Measurements from ENCODE around the gene IGLON5.

IGLON5 gene

GRCh38 chr19:51311351-51312257 lies at the start of gene IGLON5:
Gene IGLON5, plus strand, starts transcription at chr19:51311644. Its CDS starts 204 bp downstream, at chr19:51311848.
- no peak for DNase-seq

- no peak for DNase-seq
These were observed 47.6 kb upstream of the IGLON5 start for GRCh38 chr19:51263808-51264207.

- DNase-seq: no peak
These were observed 40.4 kb upstream of the IGLON5 start for GRCh38 chr19:51271067-51271466.

GRCh38 chr19:51272183-51272810 lies 39.1 kb upstream of the IGLON5 start:
- DNase-seq: no peak

- DNase-seq: no peak
These were observed 37.2 kb upstream of the IGLON5 start for GRCh38 chr19:51274049-51274770.

- no peak for DNase-seq
These were observed 34.3 kb upstream of the IGLON5 start for GRCh38 chr19:51277112-51277511.

- no peak for DNase-seq
These were observed 29.1 kb upstream of the IGLON5 start for GRCh38 chr19:51282335-51282734.

GRCh38 chr19:51285682-51286081 lies 25.8 kb upstream of the IGLON5 start:
- no peak for DNase-seq

- no peak for DNase-seq
These were observed 21.8 kb upstream of the IGLON5 start for GRCh38 chr19:51289635-51290034.

- DNase-seq: no peak
These were observed 18.5 kb upstream of the IGLON5 start for GRCh38 chr19:51292971-51293370.

- DNase-seq: no peak
These were observed 17.8 kb upstream of the IGLON5 start for GRCh38 chr19:51293571-51294210.

GRCh38 chr19:51294211-51294976 lies 17.1 kb upstream of the IGLON5 start:
- no peak for DNase-seq

GRCh38 chr19:51294977-51295375 lies 16.5 kb upstream of the IGLON5 start:
- no peak for DNase-seq

GRCh38 chr19:51295382-51296126 lies 15.9 kb upstream of the IGLON5 start:
- no peak for DNase-seq

- no peak for DNase-seq
These were observed 14.9 kb upstream of the IGLON5 start for GRCh38 chr19:51296336-51297093.

GRCh38 chr19:51297406-51297805 lies 14.0 kb upstream of the IGLON5 start:
- DNase-seq: no peak

- no peak for DNase-seq
These were observed 10.2 kb upstream of the IGLON5 start for GRCh38 chr19:51301266-51301665.

GRCh38 chr19:51305479-51305878 lies 6.0 kb upstream of the IGLON5 start:
- no peak for DNase-seq

- no peak for DNase-seq
These were observed 5.2 kb downstream of the IGLON5 start for GRCh38 chr19:51316688-51317087.

GRCh38 chr19:51317376-51317775 lies 5.9 kb downstream of the IGLON5 start:
- no peak for DNase-seq

- no peak for DNase-seq
These were observed 6.5 kb downstream of the IGLON5 start for GRCh38 chr19:51317968-51318367.
